HL-60 (cell line): ENCODE results near the gene ASTN2.

ENCODE experiments used
- GABPA ChIP-seq: IDR thresholded peaks from 2 replicates; pipeline ENCODE4 v1.6.1; 2012; ENCODE audit warnings: low read depth
- POLR2AphosphoS5 ChIP-seq: IDR thresholded peaks from 2 replicates; pipeline ENCODE4 v1.6.1; 2012; ENCODE audit warnings: low read depth
- TF ChIP-seq, protein P1 (sequence below): IDR thresholded peaks from one replicate; pipeline ENCODE4 v1.5.1; 2011; ENCODE audit warnings: low read length, control low read depth, inconsistent platforms; ENCODE audit not compliant: insufficient read depth
- TF ChIP-seq, protein P2 (sequence below): IDR thresholded peaks from 2 replicates; pipeline ENCODE4 v1.6.1; 2012; ENCODE audit warnings: low read depth; ENCODE audit not compliant: insufficient replicate concordance

DNA sequence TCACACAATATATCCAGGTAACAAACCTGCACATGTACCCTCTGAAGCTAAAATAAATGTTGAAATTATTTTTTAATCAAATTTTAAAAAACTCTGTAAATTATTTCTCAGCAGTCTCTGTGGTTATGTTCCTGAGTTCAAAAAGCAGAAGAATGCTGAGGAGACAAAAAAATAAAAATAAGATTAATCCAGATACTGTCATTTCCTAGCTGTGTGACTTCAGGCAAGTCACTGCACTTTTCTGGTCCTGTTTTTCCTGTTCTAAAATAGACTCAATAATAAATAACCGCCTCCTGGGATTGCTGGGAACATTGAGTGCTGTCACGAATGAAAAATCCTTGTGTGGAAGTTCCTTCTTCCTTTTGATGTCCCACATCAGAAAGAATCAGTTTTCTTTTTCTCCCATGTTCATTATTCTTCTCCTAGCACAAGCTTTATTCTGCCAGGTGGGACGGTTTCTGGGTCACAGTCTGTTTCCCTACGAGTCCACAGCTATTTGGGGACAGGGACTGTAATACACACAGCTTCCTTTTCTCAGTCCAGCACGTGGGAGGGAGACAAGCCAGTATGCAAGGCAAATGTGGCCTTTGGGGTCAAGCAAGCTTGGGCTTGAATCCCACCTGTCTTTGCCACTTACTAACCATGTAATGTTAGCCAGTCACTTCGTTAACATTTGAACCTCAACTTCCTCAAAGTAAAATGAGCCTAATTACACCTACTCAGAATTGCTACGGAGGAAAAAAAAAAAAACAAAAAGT, 570.8 kb downstream of the ASTN2 start:
- TF ChIP-seq, protein P1, sequence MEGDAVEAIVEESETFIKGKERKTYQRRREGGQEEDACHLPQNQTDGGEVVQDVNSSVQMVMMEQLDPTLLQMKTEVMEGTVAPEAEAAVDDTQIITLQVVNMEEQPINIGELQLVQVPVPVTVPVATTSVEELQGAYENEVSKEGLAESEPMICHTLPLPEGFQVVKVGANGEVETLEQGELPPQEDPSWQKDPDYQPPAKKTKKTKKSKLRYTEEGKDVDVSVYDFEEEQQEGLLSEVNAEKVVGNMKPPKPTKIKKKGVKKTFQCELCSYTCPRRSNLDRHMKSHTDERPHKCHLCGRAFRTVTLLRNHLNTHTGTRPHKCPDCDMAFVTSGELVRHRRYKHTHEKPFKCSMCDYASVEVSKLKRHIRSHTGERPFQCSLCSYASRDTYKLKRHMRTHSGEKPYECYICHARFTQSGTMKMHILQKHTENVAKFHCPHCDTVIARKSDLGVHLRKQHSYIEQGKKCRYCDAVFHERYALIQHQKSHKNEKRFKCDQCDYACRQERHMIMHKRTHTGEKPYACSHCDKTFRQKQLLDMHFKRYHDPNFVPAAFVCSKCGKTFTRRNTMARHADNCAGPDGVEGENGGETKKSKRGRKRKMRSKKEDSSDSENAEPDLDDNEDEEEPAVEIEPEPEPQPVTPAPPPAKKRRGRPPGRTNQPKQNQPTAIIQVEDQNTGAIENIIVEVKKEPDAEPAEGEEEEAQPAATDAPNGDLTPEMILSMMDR = no peak
- TF ChIP-seq POLR2AphosphoS5 (no peak), GABPA (no peak)
- TF ChIP-seq, protein P2, sequence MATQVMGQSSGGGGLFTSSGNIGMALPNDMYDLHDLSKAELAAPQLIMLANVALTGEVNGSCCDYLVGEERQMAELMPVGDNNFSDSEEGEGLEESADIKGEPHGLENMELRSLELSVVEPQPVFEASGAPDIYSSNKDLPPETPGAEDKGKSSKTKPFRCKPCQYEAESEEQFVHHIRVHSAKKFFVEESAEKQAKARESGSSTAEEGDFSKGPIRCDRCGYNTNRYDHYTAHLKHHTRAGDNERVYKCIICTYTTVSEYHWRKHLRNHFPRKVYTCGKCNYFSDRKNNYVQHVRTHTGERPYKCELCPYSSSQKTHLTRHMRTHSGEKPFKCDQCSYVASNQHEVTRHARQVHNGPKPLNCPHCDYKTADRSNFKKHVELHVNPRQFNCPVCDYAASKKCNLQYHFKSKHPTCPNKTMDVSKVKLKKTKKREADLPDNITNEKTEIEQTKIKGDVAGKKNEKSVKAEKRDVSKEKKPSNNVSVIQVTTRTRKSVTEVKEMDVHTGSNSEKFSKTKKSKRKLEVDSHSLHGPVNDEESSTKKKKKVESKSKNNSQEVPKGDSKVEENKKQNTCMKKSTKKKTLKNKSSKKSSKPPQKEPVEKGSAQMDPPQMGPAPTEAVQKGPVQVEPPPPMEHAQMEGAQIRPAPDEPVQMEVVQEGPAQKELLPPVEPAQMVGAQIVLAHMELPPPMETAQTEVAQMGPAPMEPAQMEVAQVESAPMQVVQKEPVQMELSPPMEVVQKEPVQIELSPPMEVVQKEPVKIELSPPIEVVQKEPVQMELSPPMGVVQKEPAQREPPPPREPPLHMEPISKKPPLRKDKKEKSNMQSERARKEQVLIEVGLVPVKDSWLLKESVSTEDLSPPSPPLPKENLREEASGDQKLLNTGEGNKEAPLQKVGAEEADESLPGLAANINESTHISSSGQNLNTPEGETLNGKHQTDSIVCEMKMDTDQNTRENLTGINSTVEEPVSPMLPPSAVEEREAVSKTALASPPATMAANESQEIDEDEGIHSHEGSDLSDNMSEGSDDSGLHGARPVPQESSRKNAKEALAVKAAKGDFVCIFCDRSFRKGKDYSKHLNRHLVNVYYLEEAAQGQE = no peak
